ENCODE measurements around the gene ZNF701.

- TF ChIP-seq REST (tag by site-specific recombination; IDR thresholded peaks at IDR 0.05) (no peak), ZNF449 (tag by site-specific recombination; IDR thresholded peaks at IDR 0.05) (no peak), ZNF292 (tag by site-specific recombination; IDR thresholded peaks at IDR 0.05; ENCODE audit: borderline replicate concordance, low read depth) (no peak), ZNF626 (tag by site-specific recombination; IDR thresholded peaks at IDR 0.05) (no peak)
These were observed 22.2 kb downstream of the ZNF701 start for GRCh38 chr19:52592301-52592700.
